A549 treated with AZD9567 at 1 μM for 4 hours (cell line): ENCODE data around the gene STARD4. TPM values are rescaled to one million over a fixed set of nuclear protein-coding genes. Genes with fewer than 3 reads are reported as not detected.

ENCODE experiments used
- total RNA-seq: library from RNA; stranded (reverse); fragments of 200-300 nt; extraction: Qiagen RNA extraction; gene quantifications from 5 replicates; pipeline ENCODE4 v1.2.3, GENCODE V29; 2022; ENCODE audit not compliant: insufficient read depth

STARD4 gene, protein sequence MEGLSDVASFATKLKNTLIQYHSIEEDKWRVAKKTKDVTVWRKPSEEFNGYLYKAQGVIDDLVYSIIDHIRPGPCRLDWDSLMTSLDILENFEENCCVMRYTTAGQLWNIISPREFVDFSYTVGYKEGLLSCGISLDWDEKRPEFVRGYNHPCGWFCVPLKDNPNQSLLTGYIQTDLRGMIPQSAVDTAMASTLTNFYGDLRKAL
- 3.5 to 5.7 TPM (median 4.6 TPM) in 5 replicates for total RNA-seq

DNA sequence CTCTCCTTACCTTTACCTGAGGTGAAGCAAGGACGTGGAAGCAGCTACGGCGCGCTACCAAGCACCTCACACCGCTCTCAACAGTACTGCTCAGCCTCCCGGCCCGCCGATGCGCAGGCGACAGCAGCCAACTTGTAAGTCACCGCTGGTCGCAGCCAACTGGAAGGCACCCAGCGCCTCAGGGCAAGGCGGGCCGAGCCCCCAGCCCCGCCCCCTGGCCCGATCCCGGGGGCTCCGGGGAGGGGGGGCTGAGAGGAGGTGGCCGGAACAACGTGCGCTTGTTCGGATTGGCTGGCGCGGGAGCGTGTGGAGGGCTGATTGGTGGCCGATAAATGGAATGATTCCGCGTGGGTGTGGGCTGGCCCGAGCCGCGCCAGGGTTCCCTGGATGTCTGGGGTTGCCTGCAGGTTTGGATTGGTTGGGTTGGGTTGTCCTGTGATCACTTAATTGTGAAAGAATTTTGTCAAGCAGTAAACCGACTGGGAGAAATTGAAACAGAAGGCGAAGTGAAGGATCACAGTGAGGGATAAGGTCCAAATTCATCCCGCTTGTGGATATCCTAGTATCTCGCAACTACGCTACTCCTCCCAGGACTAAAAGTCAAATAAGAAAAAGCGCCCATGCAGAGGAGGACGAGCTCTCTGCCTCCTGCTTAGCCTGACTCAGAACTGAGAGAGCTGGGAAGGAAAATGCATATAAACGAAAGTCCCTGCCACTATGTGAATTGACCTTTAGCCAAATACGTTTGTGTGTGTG, at the start of gene STARD4:
TSS of gene STARD4 (minus strand) at position 161 of the 756 bp plus-strand sequence. CDS start 5,102 bp downstream, outside the sequence.

Other genes starting within 250 kb of the STARD4 start
- gene NREP, start 244.7 kb upstream of the STARD4 start, total RNA-seq, result 1.6 to 5.5 TPM (median 2.7 TPM) in 5 replicates